Panc1 (cell line): ENCODE measurements around the gene RABL6. TPM values are rescaled to one million over a fixed set of nuclear protein-coding genes. Genes with fewer than 3 reads are reported as not detected.

ENCODE experiments used
- ATAC-seq: fragments of 200-7000 bp; cut with Tn5 transposase; 2 replicates; pipeline ENCODE4 v1.9.1; 2020; ENCODE audit warnings: mild to moderate bottlenecking, moderate library complexity
- BruUV-seq: library from RNA; stranded (reverse); fragments of 400-500 nt; replicated peaks from 2 replicates; lab custom pipeline; 2021; lab: Mats Ljungman, UMichigan
- CTCF ChIA-PET: fragments of 300-600 bp; sonication (Branson Sonifier 250); formaldehyde crosslinking; loops from one replicate; lab custom pipeline; 2022; ENCODE audit warnings: antibody characterized with exemption; lab: Charles Lee
- POLR2A ChIA-PET: fragments of 300-600 bp; sonication (Branson Sonifier 250); formaldehyde crosslinking; loops from one replicate; lab custom pipeline; 2022; ENCODE audit warnings: antibody characterized with exemption; lab: Charles Lee
- DNase-seq: peaks from one replicate; pipeline ENCODE4 v3.0.0-alpha.2; 2010; ENCODE audit warnings: low read depth, low spot score
- H3K27ac ChIP-seq: 2 replicates; pipeline ENCODE4 v1.5.1; 2011; ENCODE audit warnings: mild to moderate bottlenecking, low read length, inconsistent platforms
- H3K27me3 ChIP-seq: fragments of 200-500 bp; sonication (Bioruptor generic); 2 replicates; pipeline ENCODE4 v1.6.0; 2014; ENCODE audit warnings: low read length, inconsistent platforms; ENCODE audit not compliant: control insufficient read depth, insufficient read depth
- H3K36me3 ChIP-seq: fragments of 200-500 bp; sonication (Bioruptor generic); 2 replicates; pipeline ENCODE4 v1.5.1; 2014; ENCODE audit warnings: inconsistent platforms, mild to moderate bottlenecking, low read length, moderate library complexity; ENCODE audit not compliant: control insufficient read depth, insufficient read depth
- H3K4me1 ChIP-seq: 2 replicates; pipeline ENCODE4 v1.5.1; 2011; ENCODE audit warnings: inconsistent platforms, mild to moderate bottlenecking, low read length, moderate library complexity; ENCODE audit not compliant: control insufficient read depth, insufficient read depth
- H3K4me3 ChIP-seq, 2 experiments: 2 replicates each; pipeline ENCODE4 v1.5.1; 2011 to 2012; ENCODE audit warnings: low read depth in 2 of 2, low read length in 2 of 2, mild to moderate bottlenecking in 2 of 2, inconsistent platforms in 1 of 2, moderate library complexity in 1 of 2
- H3K9me3 ChIP-seq: fragments of 200-500 bp; sonication (Bioruptor generic); 2 replicates; pipeline ENCODE4 v1.5.1; 2014; ENCODE audit warnings: low read depth, mild to moderate bottlenecking, inconsistent platforms, low read length, moderate library complexity; ENCODE audit not compliant: control insufficient read depth, insufficient read depth
- POLR2AphosphoS5 ChIP-seq: IDR thresholded peaks from 2 replicates; pipeline ENCODE4 v1.6.1; 2012; ENCODE audit warnings: mild to moderate bottlenecking, low read depth, low read length, moderate library complexity
- SIN3A ChIP-seq: IDR thresholded peaks from 2 replicates; pipeline ENCODE4 v1.6.1; 2012; ENCODE audit warnings: low read depth, mild to moderate bottlenecking, low read length, moderate library complexity, borderline replicate concordance; ENCODE audit not compliant: insufficient read depth
- TCF7L2 ChIP-seq: IDR thresholded peaks from 2 replicates; pipeline ENCODE4 v1.6.1; 2011; ENCODE audit warnings: mild to moderate bottlenecking, low read depth, low read length, inconsistent platforms
- in situ Hi-C: cut with HindIII; loops from 2 replicates; pipeline ENCODE4 v1.10.0; 2016; ENCODE audit warnings: low sequenced_read_pairs, low pct_unique_long_range_greater_than_20kb
- intact Hi-C: fragments of 100-400 bp; cut with micrococcal nuclease; formaldehyde crosslinking; loops from one replicate; pipeline ENCODE4 v1.10.0; 2022; ENCODE audit not compliant: unreplicated experiment
- total RNA-seq: library from RNA; stranded (reverse); gene quantifications from one replicate; pipeline ENCODE4 v1.2.1, GENCODE V29; 2021; ENCODE audit not compliant: unreplicated experiment
- TF ChIP-seq, protein P1 (sequence below), 2 experiments: IDR thresholded peaks; 2 replicates each; pipeline ENCODE4 v1.6.1; 2011 to 2012; ENCODE audit warnings: low read depth in 2 of 2, control low read depth in 1 of 2, low read length in 1 of 2, mild to moderate bottlenecking in 1 of 2, moderate library complexity in 1 of 2; ENCODE audit not compliant: insufficient read depth in 1 of 2
- TF ChIP-seq, protein P2 (sequence below): fragments of 450-650 bp; IDR thresholded peaks from 2 replicates; pipeline ENCODE4 v1.5.1; 2017; ENCODE audit warnings: mild to moderate bottlenecking

The RABL6 gene
- total RNA-seq, 1 experiment from 2014 or later: 106 TPM

DNA sequence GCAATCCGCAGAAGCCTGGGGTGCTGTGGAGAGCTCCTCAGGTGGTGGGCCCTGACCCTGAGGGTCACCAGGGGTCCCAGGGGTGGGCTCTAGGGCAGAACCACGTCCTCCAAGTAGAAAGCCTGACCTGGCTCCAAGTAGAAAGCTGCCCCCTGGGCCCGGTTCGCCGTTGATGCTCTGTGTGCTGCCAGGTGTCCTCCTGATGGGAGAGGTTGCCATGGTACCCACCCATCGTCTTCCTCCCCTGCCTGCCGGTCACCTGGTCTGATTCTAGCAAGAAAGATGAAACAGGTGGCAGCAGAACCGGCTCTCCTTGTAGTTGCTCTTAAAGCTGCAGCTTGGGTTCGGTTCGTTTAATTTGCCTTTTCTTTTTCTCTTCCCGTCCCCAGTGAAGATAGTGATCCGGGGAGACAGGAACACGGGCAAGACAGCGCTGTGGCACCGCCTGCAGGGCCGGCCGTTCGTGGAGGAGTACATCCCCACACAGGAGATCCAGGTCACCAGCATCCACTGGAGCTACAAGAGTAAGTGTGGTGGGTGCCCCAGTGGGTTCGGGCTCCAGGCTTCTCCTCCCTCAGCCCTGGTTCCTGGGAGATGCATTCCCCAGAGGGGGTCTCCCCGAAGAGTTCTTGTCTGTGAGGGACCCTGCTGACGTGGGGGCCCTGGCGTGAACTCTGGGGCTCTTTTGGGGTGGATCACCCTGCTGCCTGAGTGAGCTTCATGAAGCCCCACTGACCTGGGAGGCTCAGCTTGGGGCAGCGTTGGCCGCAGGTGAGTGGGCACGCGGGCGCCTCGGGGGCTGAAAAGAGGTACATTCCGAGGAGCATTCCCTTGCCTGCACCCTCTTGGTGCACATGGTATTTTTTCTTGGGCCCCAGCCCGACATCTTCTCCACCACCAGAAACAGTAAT lies 15.6 kb downstream of the RABL6 start:
- Histone ChIP-seq H3K9me3 (no peaks in the 10 kb centered on the region), H3K36me3 (no peaks in the 10 kb centered on the region), H3K4me3 (no peak overlapping the region), H3K4me1 (no peaks in the 10 kb centered on the region), H3K27ac (no peak overlapping the region), H3K27me3 (no peaks in the 10 kb centered on the region)
- DNase-seq: no peak
- intact Hi-C loops: no loop called here
- in situ Hi-C loops: no loop called here
- POLR2A ChIA-PET: no interaction called here
- CTCF ChIA-PET: no interaction called here
- no peak for TF ChIP-seq SIN3A
- no peak for TF ChIP-seq POLR2AphosphoS5
- TF ChIP-seq, protein P1, sequence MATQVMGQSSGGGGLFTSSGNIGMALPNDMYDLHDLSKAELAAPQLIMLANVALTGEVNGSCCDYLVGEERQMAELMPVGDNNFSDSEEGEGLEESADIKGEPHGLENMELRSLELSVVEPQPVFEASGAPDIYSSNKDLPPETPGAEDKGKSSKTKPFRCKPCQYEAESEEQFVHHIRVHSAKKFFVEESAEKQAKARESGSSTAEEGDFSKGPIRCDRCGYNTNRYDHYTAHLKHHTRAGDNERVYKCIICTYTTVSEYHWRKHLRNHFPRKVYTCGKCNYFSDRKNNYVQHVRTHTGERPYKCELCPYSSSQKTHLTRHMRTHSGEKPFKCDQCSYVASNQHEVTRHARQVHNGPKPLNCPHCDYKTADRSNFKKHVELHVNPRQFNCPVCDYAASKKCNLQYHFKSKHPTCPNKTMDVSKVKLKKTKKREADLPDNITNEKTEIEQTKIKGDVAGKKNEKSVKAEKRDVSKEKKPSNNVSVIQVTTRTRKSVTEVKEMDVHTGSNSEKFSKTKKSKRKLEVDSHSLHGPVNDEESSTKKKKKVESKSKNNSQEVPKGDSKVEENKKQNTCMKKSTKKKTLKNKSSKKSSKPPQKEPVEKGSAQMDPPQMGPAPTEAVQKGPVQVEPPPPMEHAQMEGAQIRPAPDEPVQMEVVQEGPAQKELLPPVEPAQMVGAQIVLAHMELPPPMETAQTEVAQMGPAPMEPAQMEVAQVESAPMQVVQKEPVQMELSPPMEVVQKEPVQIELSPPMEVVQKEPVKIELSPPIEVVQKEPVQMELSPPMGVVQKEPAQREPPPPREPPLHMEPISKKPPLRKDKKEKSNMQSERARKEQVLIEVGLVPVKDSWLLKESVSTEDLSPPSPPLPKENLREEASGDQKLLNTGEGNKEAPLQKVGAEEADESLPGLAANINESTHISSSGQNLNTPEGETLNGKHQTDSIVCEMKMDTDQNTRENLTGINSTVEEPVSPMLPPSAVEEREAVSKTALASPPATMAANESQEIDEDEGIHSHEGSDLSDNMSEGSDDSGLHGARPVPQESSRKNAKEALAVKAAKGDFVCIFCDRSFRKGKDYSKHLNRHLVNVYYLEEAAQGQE (IDR thresholded peaks at IDR 0.05; ENCODE audit: insufficient read depth in 1 of 2, low read depth in 2 of 2, low read length in 1 of 2): no peak
- TF ChIP-seq, protein P2, sequence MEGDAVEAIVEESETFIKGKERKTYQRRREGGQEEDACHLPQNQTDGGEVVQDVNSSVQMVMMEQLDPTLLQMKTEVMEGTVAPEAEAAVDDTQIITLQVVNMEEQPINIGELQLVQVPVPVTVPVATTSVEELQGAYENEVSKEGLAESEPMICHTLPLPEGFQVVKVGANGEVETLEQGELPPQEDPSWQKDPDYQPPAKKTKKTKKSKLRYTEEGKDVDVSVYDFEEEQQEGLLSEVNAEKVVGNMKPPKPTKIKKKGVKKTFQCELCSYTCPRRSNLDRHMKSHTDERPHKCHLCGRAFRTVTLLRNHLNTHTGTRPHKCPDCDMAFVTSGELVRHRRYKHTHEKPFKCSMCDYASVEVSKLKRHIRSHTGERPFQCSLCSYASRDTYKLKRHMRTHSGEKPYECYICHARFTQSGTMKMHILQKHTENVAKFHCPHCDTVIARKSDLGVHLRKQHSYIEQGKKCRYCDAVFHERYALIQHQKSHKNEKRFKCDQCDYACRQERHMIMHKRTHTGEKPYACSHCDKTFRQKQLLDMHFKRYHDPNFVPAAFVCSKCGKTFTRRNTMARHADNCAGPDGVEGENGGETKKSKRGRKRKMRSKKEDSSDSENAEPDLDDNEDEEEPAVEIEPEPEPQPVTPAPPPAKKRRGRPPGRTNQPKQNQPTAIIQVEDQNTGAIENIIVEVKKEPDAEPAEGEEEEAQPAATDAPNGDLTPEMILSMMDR: no peak
- no peak for TF ChIP-seq TCF7L2
- no peak for ATAC-seq
- BruUV-seq: no TSS peak

DNA sequence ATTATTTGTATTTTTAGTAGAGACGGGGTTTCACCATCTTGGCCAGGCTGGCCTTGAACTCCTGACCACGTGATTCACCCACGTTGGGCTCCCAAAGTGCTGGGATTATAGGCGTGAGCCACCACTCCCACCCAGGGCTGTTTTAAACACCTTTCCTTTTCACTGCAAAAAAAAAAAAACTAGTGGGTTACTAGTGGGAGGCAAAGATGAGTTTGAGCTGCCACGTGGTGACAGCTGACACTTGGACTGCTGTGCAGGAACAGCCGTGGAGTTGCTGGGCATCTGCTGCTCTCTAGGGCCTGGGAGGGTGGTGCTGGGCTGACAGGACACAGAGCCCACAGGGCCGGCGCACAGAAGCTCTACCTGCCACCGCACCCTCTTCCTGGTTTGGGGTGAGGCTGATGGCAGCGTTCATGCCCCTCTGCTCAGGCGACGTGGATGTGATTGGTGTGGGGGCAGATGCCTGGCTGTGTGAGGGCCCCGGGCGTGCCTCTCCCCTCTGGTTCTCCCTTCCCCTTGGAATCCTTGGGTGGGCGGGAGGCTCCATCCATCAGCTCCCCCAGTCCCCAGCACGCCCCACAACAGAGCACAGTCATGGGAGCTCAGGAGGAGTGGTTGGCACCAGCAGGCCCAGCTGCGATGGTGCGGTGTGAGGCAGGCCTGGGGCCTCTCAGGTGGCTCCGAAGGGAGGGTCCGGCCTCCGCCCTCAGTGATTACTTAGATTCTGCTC lies 16.9 kb downstream of the RABL6 start:
- no peak overlapping the region for H3K4me3 ChIP-seq

More for the DNA sequence above, 16.9 kb downstream of the RABL6 start:
- Histone ChIP-seq H3K9me3 (no peaks in the 10 kb centered on the region), H3K27me3 (no peaks in the 10 kb centered on the region), H3K36me3 (no peaks in the 10 kb centered on the region; the same call in 1 of the 2 replicates), H3K27ac (no peak overlapping the region), H3K4me1 (no peaks in the 10 kb centered on the region)
- no TSS peak for BruUV-seq
- TF ChIP-seq, protein P2: no peak
- no peak for TF ChIP-seq POLR2AphosphoS5
- TF ChIP-seq, protein P1 (IDR thresholded peaks at IDR 0.05; ENCODE audit: insufficient read depth in 1 of 2, low read depth in 2 of 2, low read length in 1 of 2): no peak
- no peak for TF ChIP-seq TCF7L2
- TF ChIP-seq SIN3A: no peak
- POLR2A ChIA-PET: no interaction called here
- no peak for ATAC-seq
- in situ Hi-C loops (no loop called here), intact Hi-C loops (no loop called here)
- no peak for DNase-seq
- CTCF ChIA-PET: interaction anchor here (0.7 kb wide), 1 partner anchor 15 kb away, joined by 5 read pairs; no protein-coding TSS in a partner anchor
